Caco-2 (cell line): Measurements from ENCODE around the gene RGCC. TPM values are rescaled to one million over a fixed set of nuclear protein-coding genes. Genes with fewer than 3 reads are reported as not detected.

Experiments
- BruUV-seq: library from RNA; stranded (reverse); fragments of 400-500 nt; replicated peaks from 2 replicates; lab custom pipeline; 2021; lab: Mats Ljungman, UMichigan
- CTCF ChIA-PET: fragments of 300-600 bp; sonication (Branson Sonifier 250); formaldehyde crosslinking; loops from one replicate; lab custom pipeline; 2022; ENCODE audit warnings: antibody characterized with exemption; lab: Charles Lee
- POLR2A ChIA-PET: fragments of 300-600 bp; sonication (Branson Sonifier 250); formaldehyde crosslinking; loops from one replicate; lab custom pipeline; 2022; ENCODE audit warnings: antibody characterized with exemption; lab: Charles Lee
- DNase-seq, 2 experiments: peaks; one replicate each; pipeline versions ENCODE4 v3.0.0 to v3.0.0-alpha.2; 2020 to 2022
- H3K27me3 ChIP-seq: replicated peaks from 2 replicates; pipeline ENCODE4 v1.6.0; 2011; ENCODE audit warnings: low read length; ENCODE audit not compliant: control insufficient read depth, insufficient read depth
- H3K36me3 ChIP-seq: 2 replicates; pipeline ENCODE4 v1.5.1; 2011; ENCODE audit warnings: low read length; ENCODE audit not compliant: control insufficient read depth, insufficient read depth
- H3K4me1 ChIP-seq: fragments of 250-450 bp; sonication (Bioruptor Pico); 2 replicates; pipeline ENCODE4 v1.5.1; 2020; ENCODE audit warnings: mild to moderate bottlenecking
- H3K4me3 ChIP-seq: 2 replicates; pipeline ENCODE4 v1.5.1; 2011; ENCODE audit warnings: low read depth, mild to moderate bottlenecking, control low read depth, low read length
- H3K9me3 ChIP-seq: fragments of 250-450 bp; sonication (Bioruptor Pico); 2 replicates; pipeline ENCODE4 v1.5.1; 2020; ENCODE audit warnings: mild to moderate bottlenecking, moderate library complexity
- H3K27ac Mint-ChIP-seq: one replicate; pipeline ENCODE4 v1.8.0; 2022; ENCODE audit warnings: mixed read lengths; ENCODE audit not compliant: unreplicated experiment
- H3K27me3 Mint-ChIP-seq: one replicate; pipeline ENCODE4 v1.8.0; 2022; ENCODE audit warnings: mixed read lengths; ENCODE audit not compliant: insufficient read depth, unreplicated experiment
- H3K36me3 Mint-ChIP-seq: one replicate; pipeline ENCODE4 v1.8.0; 2022; ENCODE audit warnings: mild to moderate bottlenecking, mixed read lengths; ENCODE audit not compliant: insufficient read depth, unreplicated experiment
- H3K4me1 Mint-ChIP-seq: one replicate; pipeline ENCODE4 v1.8.0; 2022; ENCODE audit warnings: low read depth, mixed read lengths; ENCODE audit not compliant: unreplicated experiment
- H3K4me3 Mint-ChIP-seq: one replicate; pipeline ENCODE4 v1.8.0; 2022; ENCODE audit warnings: mild to moderate bottlenecking, moderate library complexity, mixed read lengths; ENCODE audit not compliant: unreplicated experiment
- H3K9me3 Mint-ChIP-seq: one replicate; pipeline ENCODE4 v1.8.0; 2022; ENCODE audit warnings: mixed read lengths; ENCODE audit not compliant: unreplicated experiment
- intact Hi-C: fragments of 100-400 bp; cut with micrococcal nuclease; formaldehyde crosslinking; loops from one replicate; pipeline ENCODE4 v1.10.0; 2022; ENCODE audit not compliant: unreplicated experiment
- total RNA-seq: library from RNA; stranded (reverse); gene quantifications from 2 replicates; pipeline ENCODE4 v1.2.3, GENCODE V29; 2022
- TF ChIP-seq, protein P1 (sequence below), 2 experiments: fragments of 200-600 bp in 1 of 2; IDR thresholded peaks; 1 replicate in 1 of 2; 2 replicates in 1 of 2; pipeline versions ENCODE4 v1.5.1 to v1.8.0; 2011 to 2022; ENCODE audit warnings: antibody characterized with exemption in 1 of 2, control low read depth in 1 of 2, inconsistent platforms in 1 of 2, low read depth in 1 of 2, low read length in 1 of 2, mild to moderate bottlenecking in 1 of 2, moderate library complexity in 1 of 2; ENCODE audit not compliant: insufficient read depth in 1 of 2, severe bottlenecking in 1 of 2, unreplicated experiment in 1 of 2

RGCC gene
- total RNA-seq, 1 experiment from 2014 or later = 70.8 TPM

- no peak for DNase-seq
- Mint-ChIP-seq H3K4me3 (no peak overlapping the region), H3K27ac (no peak overlapping the region), H3K4me1 (no peaks in the 10 kb centered on the region), H3K27me3 (no peaks in the 10 kb centered on the region), H3K9me3 (no peaks in the 10 kb centered on the region), H3K36me3 (no peaks in the 10 kb centered on the region)
- POLR2A ChIA-PET = no interaction called here
- no TSS peak for BruUV-seq
- intact Hi-C loops = no loop called here
- H3K9me3 ChIP-seq = no peaks in the 10 kb centered on the region
- no peaks in the 10 kb centered on the region for H3K27me3 ChIP-seq
- H3K4me1 ChIP-seq = no peaks in the 10 kb centered on the region
- CTCF ChIA-PET = no interaction called here
- H3K4me3 ChIP-seq = no peak overlapping the region
- TF ChIP-seq, protein P1, sequence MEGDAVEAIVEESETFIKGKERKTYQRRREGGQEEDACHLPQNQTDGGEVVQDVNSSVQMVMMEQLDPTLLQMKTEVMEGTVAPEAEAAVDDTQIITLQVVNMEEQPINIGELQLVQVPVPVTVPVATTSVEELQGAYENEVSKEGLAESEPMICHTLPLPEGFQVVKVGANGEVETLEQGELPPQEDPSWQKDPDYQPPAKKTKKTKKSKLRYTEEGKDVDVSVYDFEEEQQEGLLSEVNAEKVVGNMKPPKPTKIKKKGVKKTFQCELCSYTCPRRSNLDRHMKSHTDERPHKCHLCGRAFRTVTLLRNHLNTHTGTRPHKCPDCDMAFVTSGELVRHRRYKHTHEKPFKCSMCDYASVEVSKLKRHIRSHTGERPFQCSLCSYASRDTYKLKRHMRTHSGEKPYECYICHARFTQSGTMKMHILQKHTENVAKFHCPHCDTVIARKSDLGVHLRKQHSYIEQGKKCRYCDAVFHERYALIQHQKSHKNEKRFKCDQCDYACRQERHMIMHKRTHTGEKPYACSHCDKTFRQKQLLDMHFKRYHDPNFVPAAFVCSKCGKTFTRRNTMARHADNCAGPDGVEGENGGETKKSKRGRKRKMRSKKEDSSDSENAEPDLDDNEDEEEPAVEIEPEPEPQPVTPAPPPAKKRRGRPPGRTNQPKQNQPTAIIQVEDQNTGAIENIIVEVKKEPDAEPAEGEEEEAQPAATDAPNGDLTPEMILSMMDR (IDR thresholded peaks at IDR 0.05; ENCODE audit: insufficient read depth in 1 of 2, low read depth in 1 of 2, low read length in 1 of 2, severe bottlenecking in 1 of 2, unreplicated experiment in 1 of 2) = no peak
- H3K36me3 ChIP-seq = no peaks in the 10 kb centered on the region
Observed at GRCh38 chr13:41492432-41493260, 35.3 kb downstream of the RGCC start.

- Histone ChIP-seq H3K36me3 (no peaks in the 10 kb centered on the region), H3K4me1 (no peaks in the 10 kb centered on the region; the same call in 1 of the 2 replicates), H3K9me3 (no peaks in the 10 kb centered on the region), H3K27me3 (no peaks in the 10 kb centered on the region), H3K4me3 (no peak overlapping the region)
- no peak overlapping the region for H3K27ac Mint-ChIP-seq
- H3K9me3 Mint-ChIP-seq = no peaks in the 10 kb centered on the region
- H3K4me3 Mint-ChIP-seq = no peak overlapping the region
- CTCF ChIA-PET = no interaction called here
- TF ChIP-seq, protein P1 (IDR thresholded peaks at IDR 0.05; ENCODE audit: insufficient read depth in 1 of 2, low read depth in 1 of 2, low read length in 1 of 2, severe bottlenecking in 1 of 2, unreplicated experiment in 1 of 2) = no peak
- POLR2A ChIA-PET = no interaction called here
- H3K27me3 Mint-ChIP-seq = no peaks in the 10 kb centered on the region
- no TSS peak for BruUV-seq
- intact Hi-C loops = no loop called here
- no peak for DNase-seq
- H3K4me1 Mint-ChIP-seq = peaks cover 2% of the 10 kb centered on the region
- no peaks in the 10 kb centered on the region for H3K36me3 Mint-ChIP-seq
Observed at GRCh38 chr13:41494202-41494601, 36.9 kb downstream of the RGCC start.

DNA sequence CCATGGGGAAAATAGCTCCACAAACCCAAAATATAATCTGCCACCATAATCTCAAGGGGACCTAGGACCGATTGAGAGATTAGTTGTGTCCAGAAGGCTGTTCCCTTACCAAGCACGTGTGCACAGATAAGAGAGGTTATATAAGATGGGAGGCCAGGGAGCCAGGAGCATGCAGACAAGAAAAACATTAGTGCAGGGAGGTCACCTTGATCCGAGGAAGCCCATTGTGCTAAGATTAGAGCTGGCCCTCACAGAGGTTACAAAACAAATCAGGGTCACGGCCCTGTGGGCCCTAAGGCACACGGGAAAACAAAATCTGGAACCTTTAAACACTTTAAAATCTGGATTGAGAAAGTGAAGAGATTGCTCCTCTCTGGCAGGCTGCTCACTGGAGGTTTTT lies 37.7 kb downstream of the RGCC start:
- H3K36me3 ChIP-seq = no peaks in the 10 kb centered on the region
- no peak for DNase-seq
- Mint-ChIP-seq H3K27ac (no peak overlapping the region), H3K27me3 (no peaks in the 10 kb centered on the region), H3K36me3 (no peaks in the 10 kb centered on the region), H3K4me1 (peaks cover 7% of the 10 kb centered on the region), H3K9me3 (no peaks in the 10 kb centered on the region), H3K4me3 (no peak overlapping the region)
- POLR2A ChIA-PET = no interaction called here
- intact Hi-C loops = no loop called here
- H3K27me3 ChIP-seq = no peaks in the 10 kb centered on the region
- CTCF ChIA-PET = interaction anchor here (0.7 kb wide), 1 partner anchor 1545 kb away, joined by 3 read pairs; no protein-coding TSS in a partner anchor
- TF ChIP-seq, protein P1 (IDR thresholded peaks at IDR 0.05; ENCODE audit: insufficient read depth in 1 of 2, low read depth in 1 of 2, low read length in 1 of 2, severe bottlenecking in 1 of 2, unreplicated experiment in 1 of 2) = no peak
- BruUV-seq = no TSS peak
- H3K4me1 ChIP-seq = no peaks in the 10 kb centered on the region; the same call in 1 of the 2 replicates
- no peaks in the 10 kb centered on the region for H3K9me3 ChIP-seq
- no peak overlapping the region for H3K4me3 ChIP-seq
